ENCODE results near the gene YY1.

Gene YY1

DNA sequence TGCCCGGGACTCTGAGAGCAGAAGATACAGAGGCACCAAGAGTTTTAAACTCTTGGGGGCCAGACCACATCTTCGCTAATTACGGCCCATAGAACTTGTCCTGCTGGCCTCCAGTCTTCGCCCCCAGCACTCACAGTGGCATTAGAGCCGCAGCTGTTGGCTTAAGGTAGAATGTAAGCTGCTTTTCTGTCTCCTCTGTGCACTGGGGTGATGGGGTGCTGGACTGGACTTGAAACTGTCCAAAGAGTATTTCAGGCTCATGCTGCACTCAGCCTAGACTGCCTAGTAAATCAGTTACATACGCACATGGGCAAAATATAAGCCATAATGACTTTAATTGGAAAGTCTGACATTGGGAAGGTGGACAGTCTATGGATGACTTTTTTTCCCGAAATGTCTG is 29.0 kb downstream of the YY1 start:
- no peak for TF ChIP-seq TAF1 (IDR thresholded peaks at IDR 0.05; ENCODE audit: borderline replicate concordance, insufficient read depth, low read length)
- no peak for TF ChIP-seq SIN3A (IDR thresholded peaks at IDR 0.05; ENCODE audit: borderline replicate concordance, insufficient read depth, low read length)
- TF ChIP-seq POLR2AphosphoS5 (IDR thresholded peaks at IDR 0.05; ENCODE audit: low read depth, low read length), result no peak
- TF ChIP-seq, protein P1, sequence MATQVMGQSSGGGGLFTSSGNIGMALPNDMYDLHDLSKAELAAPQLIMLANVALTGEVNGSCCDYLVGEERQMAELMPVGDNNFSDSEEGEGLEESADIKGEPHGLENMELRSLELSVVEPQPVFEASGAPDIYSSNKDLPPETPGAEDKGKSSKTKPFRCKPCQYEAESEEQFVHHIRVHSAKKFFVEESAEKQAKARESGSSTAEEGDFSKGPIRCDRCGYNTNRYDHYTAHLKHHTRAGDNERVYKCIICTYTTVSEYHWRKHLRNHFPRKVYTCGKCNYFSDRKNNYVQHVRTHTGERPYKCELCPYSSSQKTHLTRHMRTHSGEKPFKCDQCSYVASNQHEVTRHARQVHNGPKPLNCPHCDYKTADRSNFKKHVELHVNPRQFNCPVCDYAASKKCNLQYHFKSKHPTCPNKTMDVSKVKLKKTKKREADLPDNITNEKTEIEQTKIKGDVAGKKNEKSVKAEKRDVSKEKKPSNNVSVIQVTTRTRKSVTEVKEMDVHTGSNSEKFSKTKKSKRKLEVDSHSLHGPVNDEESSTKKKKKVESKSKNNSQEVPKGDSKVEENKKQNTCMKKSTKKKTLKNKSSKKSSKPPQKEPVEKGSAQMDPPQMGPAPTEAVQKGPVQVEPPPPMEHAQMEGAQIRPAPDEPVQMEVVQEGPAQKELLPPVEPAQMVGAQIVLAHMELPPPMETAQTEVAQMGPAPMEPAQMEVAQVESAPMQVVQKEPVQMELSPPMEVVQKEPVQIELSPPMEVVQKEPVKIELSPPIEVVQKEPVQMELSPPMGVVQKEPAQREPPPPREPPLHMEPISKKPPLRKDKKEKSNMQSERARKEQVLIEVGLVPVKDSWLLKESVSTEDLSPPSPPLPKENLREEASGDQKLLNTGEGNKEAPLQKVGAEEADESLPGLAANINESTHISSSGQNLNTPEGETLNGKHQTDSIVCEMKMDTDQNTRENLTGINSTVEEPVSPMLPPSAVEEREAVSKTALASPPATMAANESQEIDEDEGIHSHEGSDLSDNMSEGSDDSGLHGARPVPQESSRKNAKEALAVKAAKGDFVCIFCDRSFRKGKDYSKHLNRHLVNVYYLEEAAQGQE (IDR thresholded peaks at IDR 0.05; ENCODE audit: insufficient read depth in 1 of 2, low read depth in 2 of 2, low read length in 2 of 2), result no peak
- no peak for TF ChIP-seq FOXP2 (optimal IDR thresholded peaks at IDR 0.05; ENCODE audit: borderline replicate concordance, extremely low read depth, extremely low read length, insufficient read depth)

DNA sequence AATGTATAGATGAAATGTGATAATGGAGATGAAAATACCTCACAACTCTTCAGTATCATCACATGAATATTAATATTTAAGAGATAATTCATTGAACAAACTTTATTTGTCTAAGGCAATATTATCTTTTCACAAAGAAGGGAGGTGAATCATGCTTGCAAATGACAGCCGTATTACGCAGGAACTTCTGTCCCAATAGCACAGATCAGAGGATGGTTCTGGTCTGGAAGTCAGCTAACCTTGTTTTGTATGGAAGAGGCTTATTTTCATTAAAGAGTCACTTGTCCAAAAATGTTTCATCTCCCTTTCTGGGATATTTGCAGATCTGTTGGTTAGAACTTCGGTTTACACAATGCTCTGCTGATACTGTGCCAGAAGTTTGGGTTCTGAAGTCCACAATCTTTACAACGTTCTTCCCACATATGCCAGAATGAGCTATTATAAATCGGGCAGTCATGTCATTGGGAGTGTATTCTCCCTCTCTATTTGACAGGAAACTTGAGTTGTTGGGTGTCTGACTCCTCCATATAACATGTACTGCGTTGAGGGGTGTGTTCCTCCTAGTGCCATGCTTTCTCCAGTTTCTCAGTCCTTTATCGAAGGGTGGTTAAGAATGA is 29.8 kb downstream of the YY1 start:
- no peak for TF ChIP-seq FOXP2 (optimal IDR thresholded peaks at IDR 0.05; ENCODE audit: borderline replicate concordance, extremely low read depth, extremely low read length, insufficient read depth)
- TF ChIP-seq POLR2AphosphoS5 (IDR thresholded peaks at IDR 0.05; ENCODE audit: low read depth, low read length), result no peak
- TF ChIP-seq, protein P1 (IDR thresholded peaks at IDR 0.05; ENCODE audit: insufficient read depth in 1 of 2, low read depth in 2 of 2, low read length in 2 of 2), result no peak
- TF ChIP-seq TAF1 (IDR thresholded peaks at IDR 0.05; ENCODE audit: borderline replicate concordance, insufficient read depth, low read length), result no peak
- no peak for TF ChIP-seq SIN3A (IDR thresholded peaks at IDR 0.05; ENCODE audit: borderline replicate concordance, insufficient read depth, low read length)

DNA sequence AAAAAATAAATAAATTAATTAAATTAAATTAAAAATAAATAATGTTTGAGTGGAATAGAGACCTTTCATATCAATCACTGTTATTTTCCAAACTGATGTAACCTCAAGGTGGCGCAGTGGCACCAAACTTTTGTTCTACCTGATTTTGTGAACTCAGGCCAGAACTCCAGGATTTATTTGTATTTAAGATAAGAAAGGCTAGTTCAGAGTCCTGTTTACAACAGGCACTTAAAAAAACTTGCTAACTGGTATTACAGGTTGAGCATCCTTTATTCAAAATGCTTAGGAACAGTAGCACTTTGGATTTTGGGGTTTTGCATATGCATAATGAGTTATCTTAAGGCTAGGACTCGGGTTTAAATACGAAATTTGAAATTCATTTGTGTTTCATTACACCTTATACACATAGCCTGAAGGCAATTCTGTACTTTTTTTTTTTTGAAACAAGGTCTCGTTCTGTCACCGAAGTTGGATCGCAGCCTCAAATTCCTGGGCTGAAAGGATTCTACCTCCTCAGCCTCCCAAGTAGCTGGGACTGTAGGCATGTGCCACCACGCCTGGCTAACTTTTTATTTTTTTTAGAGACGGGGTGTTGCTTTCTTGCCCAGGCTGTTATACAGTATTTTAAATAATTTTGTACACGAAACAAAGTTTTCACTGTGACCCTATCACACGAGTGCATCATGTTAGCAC is 32.4 kb downstream of the YY1 start:
- TF ChIP-seq POLR2AphosphoS5 (IDR thresholded peaks at IDR 0.05; ENCODE audit: low read depth, low read length) (no peak), FOXP2 (optimal IDR thresholded peaks at IDR 0.05; ENCODE audit: borderline replicate concordance, extremely low read depth, extremely low read length, insufficient read depth) (no peak), SIN3A (IDR thresholded peaks at IDR 0.05; ENCODE audit: borderline replicate concordance, insufficient read depth, low read length) (no peak), TAF1 (IDR thresholded peaks at IDR 0.05; ENCODE audit: borderline replicate concordance, insufficient read depth, low read length) (no peak)
- TF ChIP-seq, protein P1 (IDR thresholded peaks at IDR 0.05; ENCODE audit: insufficient read depth in 1 of 2, low read depth in 2 of 2, low read length in 2 of 2), result no peak

DNA sequence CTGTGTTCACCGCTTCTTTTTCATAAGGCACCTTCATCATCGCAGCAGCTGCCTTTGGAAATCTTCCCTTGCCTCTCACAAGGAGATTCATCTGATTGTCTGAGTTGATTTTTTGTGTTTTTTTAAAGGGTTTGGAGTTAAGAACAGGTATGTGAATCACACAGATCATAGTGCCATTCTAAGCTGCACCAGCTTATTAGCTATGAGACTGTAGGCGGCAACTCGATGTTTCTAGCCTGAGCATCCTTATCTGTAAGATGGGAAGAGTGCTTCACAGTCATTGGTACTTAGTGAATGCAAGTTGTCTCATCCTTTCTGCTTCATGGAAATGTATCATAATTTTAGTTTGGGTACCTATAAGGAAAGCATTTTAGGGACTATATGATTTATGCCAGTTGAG is 35.3 kb downstream of the YY1 start:
- TF ChIP-seq SIN3A (IDR thresholded peaks at IDR 0.05; ENCODE audit: borderline replicate concordance, insufficient read depth, low read length), result no peak
- TF ChIP-seq FOXP2 (optimal IDR thresholded peaks at IDR 0.05; ENCODE audit: borderline replicate concordance, extremely low read depth, extremely low read length, insufficient read depth), result no peak
- no peak for TF ChIP-seq TAF1 (IDR thresholded peaks at IDR 0.05; ENCODE audit: borderline replicate concordance, insufficient read depth, low read length)
- TF ChIP-seq POLR2AphosphoS5 (IDR thresholded peaks at IDR 0.05; ENCODE audit: low read depth, low read length), result no peak
- TF ChIP-seq, protein P1 (IDR thresholded peaks at IDR 0.05; ENCODE audit: insufficient read depth in 1 of 2, low read depth in 2 of 2, low read length in 2 of 2), result no peak

Data from PFSK-1 (cell line).